HEK293T (cell line): ENCODE data around the gene KCND2.

ENCODE experiments used
- BHLHE40 ChIP-seq: fragments of 450-650 bp; IDR thresholded peaks from 2 replicates; pipeline ENCODE4 v1.6.1; 2016; ENCODE audit warnings: mild to moderate bottlenecking, moderate library complexity, borderline replicate concordance
- ELF4 ChIP-seq: fragments of 450-650 bp; IDR thresholded peaks from 2 replicates; pipeline ENCODE4 v1.6.1; 2017; ENCODE audit warnings: antibody characterized with exemption
- FOXA1 ChIP-seq: fragments of 450-650 bp; IDR thresholded peaks from 2 replicates; pipeline ENCODE4 v1.6.1; 2016; ENCODE audit warnings: mild to moderate bottlenecking
- FOXK2 ChIP-seq: fragments of 450-650 bp; IDR thresholded peaks from 2 replicates; pipeline ENCODE4 v1.6.1; 2016; ENCODE audit warnings: mild to moderate bottlenecking
- FOXM1 ChIP-seq: fragments of 450-650 bp; IDR thresholded peaks from 2 replicates; pipeline ENCODE4 v1.6.1; 2017; ENCODE audit warnings: mild to moderate bottlenecking, borderline replicate concordance
- HDGF ChIP-seq: fragments of 450-650 bp; IDR thresholded peaks from 2 replicates; pipeline ENCODE4 v1.6.1; 2017; ENCODE audit warnings: antibody characterized with exemption, borderline replicate concordance
- L3MBTL2 ChIP-seq: fragments of 450-650 bp; conservative IDR thresholded peaks from 2 replicates; pipeline ENCODE4 v1.6.1; 2016; ENCODE audit warnings: mild to moderate bottlenecking
- NFRKB ChIP-seq: fragments of 450-650 bp; IDR thresholded peaks from 2 replicates; pipeline ENCODE4 v1.6.1; 2016; ENCODE audit warnings: mild to moderate bottlenecking, moderate library complexity
- SP1 ChIP-seq: fragments of 450-650 bp; IDR thresholded peaks from 2 replicates; pipeline ENCODE4 v1.6.1; 2017
- SUZ12 ChIP-seq: fragments of 450-650 bp; IDR thresholded peaks from 2 replicates; pipeline ENCODE4 v1.6.1; 2016; ENCODE audit warnings: mild to moderate bottlenecking
- TARDBP ChIP-seq: fragments of 450-650 bp; IDR thresholded peaks from 2 replicates; pipeline ENCODE4 v1.6.1; 2016
- ZNF384 ChIP-seq: fragments of 450-650 bp; IDR thresholded peaks from 2 replicates; pipeline ENCODE4 v1.6.1; 2016

DNA sequence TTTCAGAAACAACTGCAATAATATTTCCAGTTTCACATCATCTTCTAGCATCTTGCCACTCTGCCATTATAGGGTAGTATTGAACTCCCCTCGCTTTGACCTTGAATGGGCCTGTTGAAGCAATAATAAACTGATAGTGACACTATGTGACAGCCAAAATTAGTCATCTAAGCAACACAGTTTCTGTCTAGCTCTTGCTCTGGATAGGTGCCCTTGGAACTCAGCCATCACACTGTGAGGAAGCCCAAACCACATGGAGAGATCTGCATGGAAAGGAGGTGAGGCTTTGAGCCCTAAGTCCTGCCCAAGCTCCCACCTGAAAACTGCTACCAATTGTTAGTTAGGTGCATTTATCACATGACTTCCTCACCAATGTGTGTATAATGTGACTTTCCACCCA is 18.1 kb upstream of the KCND2 start:
- no peak for TF ChIP-seq FOXA1
- TF ChIP-seq TARDBP = no peak
- no peak for TF ChIP-seq FOXK2
- no peak for TF ChIP-seq HDGF
- TF ChIP-seq ELF4 = no peak
- TF ChIP-seq FOXM1 = no peak
- no peak for TF ChIP-seq BHLHE40
- TF ChIP-seq SP1 = no peak
- no peak for TF ChIP-seq ZNF384
- TF ChIP-seq SUZ12 = no peak
- no peak for TF ChIP-seq L3MBTL2
- TF ChIP-seq NFRKB = no peak
